KOPT-K1 (cell line): Measurements from ENCODE around the gene ZNF208.
"Not testable (repeated sequence)": the region's sequence is repeated elsewhere in the genome, so short reads cannot be mapped to it uniquely, and the experiment has no call there.

Source experiments
- H3K27ac ChIP-seq: fragments of 200-600 bp; sonication (generic); 2 replicates; pipeline ENCODE4 v1.5.1; 2016; ENCODE audit warnings: antibody characterized with exemption, mild to moderate bottlenecking, low read depth, low read length; ENCODE audit not compliant: poor library complexity, severe bottlenecking
- H3K36me3 ChIP-seq: fragments of 200-600 bp; sonication (generic); 2 replicates; pipeline ENCODE4 v1.5.1; 2017; ENCODE audit warnings: antibody characterized with exemption, mild to moderate bottlenecking, low read length, moderate library complexity; ENCODE audit not compliant: insufficient read depth
- H3K9me3 ChIP-seq: fragments of 200-600 bp; sonication (generic); 2 replicates; pipeline ENCODE4 v1.5.1; 2017; ENCODE audit warnings: antibody characterized with exemption, low read length, mild to moderate bottlenecking; ENCODE audit not compliant: insufficient read depth, poor library complexity, severe bottlenecking

Gene ZNF208

GRCh38 chr19:21908066-21908465 is 102.7 kb downstream of the ZNF208 start:
- no peak overlapping the region for H3K27ac ChIP-seq
- H3K9me3 ChIP-seq: peaks cover 31% of the 10 kb centered on the region
- H3K36me3 ChIP-seq: no peaks in the 10 kb centered on the region

DNA sequence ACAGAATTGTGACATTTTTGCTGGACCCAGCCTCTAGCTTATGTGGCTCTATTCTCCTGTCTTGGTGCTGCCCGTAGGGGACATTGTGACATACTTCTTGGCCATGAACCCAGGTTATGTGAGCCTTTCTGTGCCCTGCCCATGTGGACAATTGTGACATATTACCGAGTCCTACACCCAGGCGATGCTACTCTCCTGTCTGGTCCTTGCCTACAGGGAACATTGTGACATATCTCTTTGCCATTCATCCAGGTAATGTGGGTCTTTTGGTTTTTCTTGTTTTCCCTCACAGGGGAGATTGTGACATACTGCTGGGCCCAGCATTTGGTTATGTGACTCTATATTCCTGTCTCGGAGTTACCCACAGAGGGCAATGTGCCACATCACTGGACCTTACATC is 103.2 kb downstream of the ZNF208 start:
- Histone ChIP-seq H3K9me3 (peaks cover 31% of the 10 kb centered on the region), H3K36me3 (no peaks in the 10 kb centered on the region)

GRCh38 chr19:21902571-21902970 is 108.2 kb downstream of the ZNF208 start:
- Histone ChIP-seq H3K27ac (no peak overlapping the region), H3K36me3 (no peaks in the 10 kb centered on the region), H3K9me3 (peaks cover 36% of the 10 kb centered on the region)

More for the DNA sequence above, 103.2 kb downstream of the ZNF208 start:
- no peak overlapping the region for H3K27ac ChIP-seq

GRCh38 chr19:21901861-21902260 is 108.9 kb downstream of the ZNF208 start:
- Histone ChIP-seq H3K27ac (no peak overlapping the region), H3K9me3 (peaks cover 34% of the 10 kb centered on the region), H3K36me3 (no peaks in the 10 kb centered on the region)

DNA sequence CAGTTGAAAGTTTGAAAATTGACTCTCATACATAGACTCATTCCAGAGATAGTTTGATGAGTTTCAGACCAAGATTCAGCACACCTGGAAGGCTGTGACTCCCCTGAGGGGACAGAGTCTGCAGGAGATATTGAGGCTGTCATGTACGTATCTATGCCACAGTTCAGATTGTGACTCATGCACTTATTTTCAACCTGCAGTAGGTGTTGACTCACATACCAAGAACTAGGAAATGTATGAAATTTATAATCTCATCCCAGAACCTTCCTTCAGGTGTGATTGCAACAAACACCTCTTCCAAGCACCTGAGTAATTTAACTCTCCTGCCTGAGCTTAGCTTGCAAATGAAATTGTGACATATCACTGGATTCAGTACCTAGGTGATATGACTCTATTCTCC is 110.3 kb downstream of the ZNF208 start:
- H3K9me3 ChIP-seq: peaks cover 19% of the 10 kb centered on the region
- H3K27ac ChIP-seq: no peak overlapping the region
- H3K36me3 ChIP-seq: no peaks in the 10 kb centered on the region

DNA sequence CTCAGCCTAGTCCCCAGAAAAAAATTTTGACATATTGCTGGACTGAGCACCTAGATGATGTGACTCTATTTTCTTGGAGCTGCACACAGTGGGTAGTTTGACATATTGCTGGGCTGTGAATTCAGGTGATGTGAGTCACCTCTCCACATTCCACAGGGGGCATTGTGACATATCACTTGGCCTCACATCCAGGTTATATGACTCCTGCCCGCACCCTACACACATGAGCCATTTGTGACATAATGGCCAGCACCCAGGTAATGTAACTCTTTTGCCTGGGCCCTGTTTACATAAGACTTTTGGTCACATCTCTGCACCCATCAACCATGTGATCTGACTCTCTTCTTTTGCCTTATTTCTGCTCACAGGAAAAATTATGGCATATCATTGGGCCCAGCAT is 119.7 kb downstream of the ZNF208 start:
- Histone ChIP-seq H3K9me3 (peaks cover 9% of the 10 kb centered on the region), H3K27ac (no peak overlapping the region), H3K36me3 (no peaks in the 10 kb centered on the region)

GRCh38 chr19:21890017-21890416 is 120.7 kb downstream of the ZNF208 start:
- H3K36me3 ChIP-seq, H3K9me3 ChIP-seq, H3K27ac ChIP-seq: not testable (repeated sequence)

- H3K27ac ChIP-seq, H3K9me3 ChIP-seq, H3K36me3 ChIP-seq: not testable (repeated sequence)
Observed at GRCh38 chr19:21885516-21885915, 125.2 kb downstream of the ZNF208 start.

DNA sequence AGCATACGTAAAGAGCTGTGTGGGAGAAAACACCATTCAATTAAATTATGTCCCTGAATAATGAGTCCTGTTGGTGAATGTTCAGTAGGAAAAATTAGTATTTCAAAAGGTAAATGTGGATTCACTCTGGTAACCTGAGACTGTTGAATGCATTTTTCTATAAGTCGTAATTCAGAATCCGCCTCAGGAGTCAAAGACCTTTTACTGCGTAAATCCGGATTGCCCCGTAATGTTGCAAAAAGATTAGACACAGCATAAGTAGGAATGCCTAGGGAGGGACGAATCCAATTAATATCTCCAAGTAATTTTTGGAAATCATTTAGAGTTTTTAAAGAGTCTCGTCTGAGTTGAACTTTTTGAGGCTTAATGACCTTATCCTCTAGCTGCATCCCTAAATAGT is 126.0 kb downstream of the ZNF208 start:
- not testable (repeated sequence) for H3K9me3 ChIP-seq, H3K36me3 ChIP-seq, H3K27ac ChIP-seq

GRCh38 chr19:21883516-21883915 is 127.2 kb downstream of the ZNF208 start:
- no peak overlapping the region for H3K27ac ChIP-seq
- H3K36me3 ChIP-seq: no peaks in the 10 kb centered on the region
- H3K9me3 ChIP-seq: peaks cover 5% of the 10 kb centered on the region
